NOMO-1 treated with dmso at 0.1 percent for 144 hours (cell line): ENCODE results near the gene TRIO.
"Not testable (repeated sequence)": the region's sequence is repeated elsewhere in the genome, so short reads cannot be mapped to it uniquely, and the experiment has no call there.

ENCODE experiments used
- DNase-seq: peaks from one replicate; lab custom pipeline; 2025; ENCODE audit not compliant: unreplicated experiment; lab: John Stamatoyannopoulos, UW

The TRIO gene

GRCh38 chr5:14516901-14517300 is 373.8 kb downstream of the TRIO start:
- DNase-seq, result no peak

GRCh38 chr5:14518638-14519037 is 375.5 kb downstream of the TRIO start:
- no peak for DNase-seq

- DNase-seq, result no peak
Observed at GRCh38 chr5:14521748-14522147, 378.6 kb downstream of the TRIO start.

GRCh38 chr5:14522721-14523120 is 379.6 kb downstream of the TRIO start:
- DNase-seq, result no peak

GRCh38 chr5:14523243-14524034 is 380.3 kb downstream of the TRIO start:
- DNase-seq, result no peak

- DNase-seq, result no peak
Observed at GRCh38 chr5:14525397-14525796, 382.3 kb downstream of the TRIO start.

- DNase-seq, result no peak
Observed at GRCh38 chr5:14526493-14526892, 383.4 kb downstream of the TRIO start.

GRCh38 chr5:14528115-14528514 is 385.0 kb downstream of the TRIO start:
- no peak for DNase-seq

- DNase-seq, result no peak
Observed at GRCh38 chr5:14528926-14529325, 385.8 kb downstream of the TRIO start.

- no peak for DNase-seq
Observed at GRCh38 chr5:14531668-14532067, 388.5 kb downstream of the TRIO start.

- DNase-seq, result no peak
Observed at GRCh38 chr5:14532180-14532579, 389.0 kb downstream of the TRIO start.

GRCh38 chr5:14534773-14535172 is 391.6 kb downstream of the TRIO start:
- DNase-seq, result no peak

- peak; percentile 59 for DNase-seq
Observed at GRCh38 chr5:14545308-14545707, 402.2 kb downstream of the TRIO start.

- no peak for DNase-seq
Observed at GRCh38 chr5:14545862-14546261, 402.7 kb downstream of the TRIO start.

- peak; percentile 55 for DNase-seq
Observed at GRCh38 chr5:14547666-14548065, 404.5 kb downstream of the TRIO start.

- DNase-seq, result no peak
Observed at GRCh38 chr5:14551211-14551610, 408.1 kb downstream of the TRIO start.

- peak; percentile 67 for DNase-seq
Observed at GRCh38 chr5:14552017-14552416, 408.9 kb downstream of the TRIO start.

GRCh38 chr5:14554288-14554687 is 411.1 kb downstream of the TRIO start:
- DNase-seq, result not testable (repeated sequence)

- no peak for DNase-seq
Observed at GRCh38 chr5:14556015-14556414, 412.9 kb downstream of the TRIO start.

- DNase-seq, result no peak
Observed at GRCh38 chr5:14557203-14557770, 414.1 kb downstream of the TRIO start.

- no peak for DNase-seq
Observed at GRCh38 chr5:14557791-14558415, 414.8 kb downstream of the TRIO start.
